SJSA1 (cell line): Measurements from ENCODE around the gene EEPD1. TPM values are rescaled to one million over a fixed set of nuclear protein-coding genes. Genes with fewer than 3 reads are reported as not detected.

Experiments used
- DNase-seq, 2 experiments: peaks; one replicate each; pipeline ENCODE4 v3.0.0-alpha.2; 2015 to 2020; ENCODE audit warnings: low spot score in 2 of 2, low read depth in 1 of 2
- H3K27ac ChIP-seq: fragments of 250-450 bp; sonication (Bioruptor Pico); 2 replicates; pipeline ENCODE4 v1.5.1; 2020; ENCODE audit warnings: mild to moderate bottlenecking, moderate library complexity
- H3K27me3 ChIP-seq: fragments of 250-450 bp; sonication (Bioruptor Pico); replicated peaks from 2 replicates; pipeline ENCODE4 v1.5.1; 2020; ENCODE audit warnings: mild to moderate bottlenecking, moderate library complexity
- H3K36me3 ChIP-seq: fragments of 250-450 bp; sonication (Bioruptor Pico); 2 replicates; pipeline ENCODE4 v1.5.1; 2020; ENCODE audit warnings: mild to moderate bottlenecking
- H3K4me1 ChIP-seq: fragments of 250-450 bp; sonication (Bioruptor Pico); replicated peaks from 2 replicates; pipeline ENCODE4 v1.6.1; 2021; ENCODE audit warnings: mild to moderate bottlenecking
- H3K4me3 ChIP-seq: fragments of 250-450 bp; sonication (Bioruptor Pico); 2 replicates; pipeline ENCODE4 v1.5.1; 2020; ENCODE audit warnings: mild to moderate bottlenecking
- H3K9me3 ChIP-seq: fragments of 250-450 bp; sonication (Bioruptor Pico); replicated peaks from 2 replicates; pipeline ENCODE4 v1.5.1; 2020; ENCODE audit warnings: mild to moderate bottlenecking
- total RNA-seq: library from RNA; depleted of rRNA; stranded (reverse); fragments of >200 nt; shearing (Covaris generic); gene quantifications from 2 replicates; pipeline ENCODE4 v1.2.3, GENCODE V29; 2014

EEPD1 gene
- total RNA-seq, 1 experiment from 2014 or later = 12.4 TPM

- DNase-seq = no peak
- H3K4me3 ChIP-seq = no peak overlapping the region
- no peaks in the 10 kb centered on the region for H3K27me3 ChIP-seq
- H3K4me1 ChIP-seq = peaks cover 16% of the 10 kb centered on the region
- no peaks in the 10 kb centered on the region for H3K9me3 ChIP-seq
- H3K27ac ChIP-seq = no peak overlapping the region
- no peaks in the 10 kb centered on the region for H3K36me3 ChIP-seq
These were observed 110.0 kb downstream of the EEPD1 start for GRCh38 chr7:36263095-36263484.

- Histone ChIP-seq H3K27ac (no peak overlapping the region), H3K9me3 (no peaks in the 10 kb centered on the region), H3K27me3 (no peaks in the 10 kb centered on the region), H3K4me3 (no peak overlapping the region), H3K36me3 (no peaks in the 10 kb centered on the region), H3K4me1 (peaks cover 6% of the 10 kb centered on the region)
- DNase-seq = no peak
These were observed 111.2 kb downstream of the EEPD1 start for GRCh38 chr7:36264123-36264801.

- no peaks in the 10 kb centered on the region for H3K27me3 ChIP-seq
- no peak overlapping the region for H3K27ac ChIP-seq
- H3K36me3 ChIP-seq = no peaks in the 10 kb centered on the region
- no peak overlapping the region for H3K4me3 ChIP-seq
- DNase-seq = no peak
- peaks cover 6% of the 10 kb centered on the region for H3K4me1 ChIP-seq
- no peaks in the 10 kb centered on the region for H3K9me3 ChIP-seq
These were observed 112.0 kb downstream of the EEPD1 start for GRCh38 chr7:36264913-36265516.

GRCh38 chr7:36265680-36266079, 112.6 kb downstream of the EEPD1 start:
- H3K27ac ChIP-seq = no peak overlapping the region
- peaks cover 6% of the 10 kb centered on the region for H3K4me1 ChIP-seq
- H3K36me3 ChIP-seq = no peaks in the 10 kb centered on the region
- DNase-seq = no peak
- no peaks in the 10 kb centered on the region for H3K27me3 ChIP-seq
- no peak overlapping the region for H3K4me3 ChIP-seq
- H3K9me3 ChIP-seq = no peaks in the 10 kb centered on the region

- H3K9me3 ChIP-seq = no peaks in the 10 kb centered on the region
- H3K27ac ChIP-seq = no peak overlapping the region
- DNase-seq = no peak
- peaks cover 6% of the 10 kb centered on the region for H3K4me1 ChIP-seq
- no peaks in the 10 kb centered on the region for H3K27me3 ChIP-seq
- H3K36me3 ChIP-seq = no peaks in the 10 kb centered on the region
- no peak overlapping the region for H3K4me3 ChIP-seq
These were observed 113.1 kb downstream of the EEPD1 start for GRCh38 chr7:36266190-36266589.

GRCh38 chr7:36266683-36267082, 113.6 kb downstream of the EEPD1 start:
- no peak overlapping the region for H3K27ac ChIP-seq
- H3K9me3 ChIP-seq = no peaks in the 10 kb centered on the region
- no peaks in the 10 kb centered on the region for H3K36me3 ChIP-seq
- no peak for DNase-seq
- H3K4me3 ChIP-seq = no peak overlapping the region
- no peaks in the 10 kb centered on the region for H3K27me3 ChIP-seq
- H3K4me1 ChIP-seq = peaks cover 6% of the 10 kb centered on the region

- H3K36me3 ChIP-seq = no peaks in the 10 kb centered on the region
- H3K27ac ChIP-seq = no peak overlapping the region
- H3K9me3 ChIP-seq = no peaks in the 10 kb centered on the region
- H3K4me3 ChIP-seq = no peak overlapping the region
- DNase-seq = no peak
- no peaks in the 10 kb centered on the region for H3K27me3 ChIP-seq
- peaks cover 10% of the 10 kb centered on the region for H3K4me1 ChIP-seq
These were observed 119.1 kb downstream of the EEPD1 start for GRCh38 chr7:36272211-36272566.

- Histone ChIP-seq H3K4me3 (no peak overlapping the region), H3K27me3 (no peaks in the 10 kb centered on the region), H3K9me3 (no peaks in the 10 kb centered on the region), H3K4me1 (peaks cover 10% of the 10 kb centered on the region), H3K27ac (no peak overlapping the region), H3K36me3 (no peaks in the 10 kb centered on the region)
- DNase-seq = no peak
These were observed 119.7 kb downstream of the EEPD1 start for GRCh38 chr7:36272567-36273269.

GRCh38 chr7:36273836-36274235, 120.8 kb downstream of the EEPD1 start:
- Histone ChIP-seq H3K9me3 (no peaks in the 10 kb centered on the region), H3K4me3 (no peak overlapping the region), H3K36me3 (no peaks in the 10 kb centered on the region), H3K4me1 (peaks cover 14% of the 10 kb centered on the region), H3K27ac (no peak overlapping the region), H3K27me3 (no peaks in the 10 kb centered on the region)
- no peak for DNase-seq

- no peak for DNase-seq
- Histone ChIP-seq H3K4me1 (peaks cover 33% of the 10 kb centered on the region), H3K9me3 (no peaks in the 10 kb centered on the region), H3K27me3 (no peaks in the 10 kb centered on the region), H3K36me3 (no peaks in the 10 kb centered on the region), H3K4me3 (no peak overlapping the region), H3K27ac (no peak overlapping the region)
These were observed 122.8 kb downstream of the EEPD1 start for GRCh38 chr7:36275735-36276284.

- Histone ChIP-seq H3K27ac (no peak overlapping the region), H3K9me3 (no peaks in the 10 kb centered on the region), H3K36me3 (no peaks in the 10 kb centered on the region), H3K27me3 (no peaks in the 10 kb centered on the region), H3K4me1 (peaks cover 41% of the 10 kb centered on the region), H3K4me3 (no peak overlapping the region)
- no peak for DNase-seq
These were observed 123.6 kb downstream of the EEPD1 start for GRCh38 chr7:36276428-36277248.

GRCh38 chr7:36277249-36277542, 124.1 kb downstream of the EEPD1 start:
- DNase-seq = no peak
- H3K4me1 ChIP-seq = peaks cover 47% of the 10 kb centered on the region
- no peaks in the 10 kb centered on the region for H3K27me3 ChIP-seq
- no peak overlapping the region for H3K4me3 ChIP-seq
- H3K36me3 ChIP-seq = no peaks in the 10 kb centered on the region
- no peaks in the 10 kb centered on the region for H3K9me3 ChIP-seq
- H3K27ac ChIP-seq = no peak overlapping the region

GRCh38 chr7:36278069-36278619, 125.1 kb downstream of the EEPD1 start:
- no peak overlapping the region for H3K27ac ChIP-seq
- H3K36me3 ChIP-seq = no peaks in the 10 kb centered on the region
- no peak overlapping the region for H3K4me3 ChIP-seq
- no peaks in the 10 kb centered on the region for H3K27me3 ChIP-seq
- no peak for DNase-seq
- H3K9me3 ChIP-seq = no peaks in the 10 kb centered on the region
- peaks cover 48% of the 10 kb centered on the region for H3K4me1 ChIP-seq
